Panc1 (cell line): ENCODE results near the gene EZH2.

Experiments
- CTCF ChIP-seq: fragments of 450-650 bp; IDR thresholded peaks from 2 replicates; pipeline ENCODE4 v1.5.1; 2017; ENCODE audit warnings: mild to moderate bottlenecking
- POLR2AphosphoS5 ChIP-seq: IDR thresholded peaks from 2 replicates; pipeline ENCODE4 v1.6.1; 2012; ENCODE audit warnings: mild to moderate bottlenecking, low read depth, low read length, moderate library complexity
- REST ChIP-seq, 2 experiments: IDR thresholded peaks; 2 replicates each; pipeline ENCODE4 v1.6.1; 2011 to 2012; ENCODE audit warnings: low read depth in 2 of 2, control low read depth in 1 of 2, low read length in 1 of 2, mild to moderate bottlenecking in 1 of 2, moderate library complexity in 1 of 2; ENCODE audit not compliant: insufficient read depth in 1 of 2
- SIN3A ChIP-seq: IDR thresholded peaks from 2 replicates; pipeline ENCODE4 v1.6.1; 2012; ENCODE audit warnings: low read depth, mild to moderate bottlenecking, low read length, moderate library complexity, borderline replicate concordance; ENCODE audit not compliant: insufficient read depth

GRCh38 chr7:148806187-148806586 lies 77.9 kb downstream of the EZH2 start:
- no peak for TF ChIP-seq CTCF
- TF ChIP-seq SIN3A = no peak
- TF ChIP-seq POLR2AphosphoS5 = no peak; the same call in 1 of the 2 replicates
- no peak for TF ChIP-seq REST (IDR thresholded peaks at IDR 0.05; ENCODE audit: insufficient read depth in 1 of 2, low read depth in 2 of 2, low read length in 1 of 2)
